T-helper 1 cell (primary cell): ENCODE data around the gene CIC.
A peak's percentile ranks its signal among the peaks of the same experiment; 100 is the strongest.

ENCODE experiments used
- DNase-seq, 5 donors: peaks; one replicate each; pipeline ENCODE4 v3.0.0-alpha.2; 2012 to 2020

Gene CIC

DNA sequence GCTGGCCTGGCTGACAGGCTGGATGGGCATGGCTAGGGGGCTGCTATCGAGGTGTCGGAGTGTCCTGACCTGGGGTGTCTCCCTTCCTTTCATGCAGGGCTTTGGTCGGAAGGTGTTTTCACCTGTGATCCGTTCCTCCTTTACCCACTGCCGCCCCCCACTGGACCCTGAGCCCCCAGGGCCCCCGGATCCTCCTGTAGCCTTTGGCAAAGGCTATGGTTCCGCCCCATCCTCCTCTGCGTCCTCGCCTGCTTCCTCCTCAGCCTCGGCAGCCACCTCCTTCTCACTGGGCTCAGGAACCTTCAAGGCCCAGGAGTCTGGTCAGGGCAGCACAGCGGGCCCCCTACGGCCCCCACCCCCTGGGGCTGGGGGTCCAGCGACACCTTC lies 21.1 kb downstream of the CIC start:
- DNase-seq: no peak

- peak in 3 of 5 donors; percentile 46 to 51 (median 49) for DNase-seq
Observed at GRCh38 chr19:42290523-42291434, 21.7 kb downstream of the CIC start.

- no peak for DNase-seq
Observed at GRCh38 chr19:42291435-42291810, 22.4 kb downstream of the CIC start.

- no peak for DNase-seq
Observed at GRCh38 chr19:42292042-42292960, 23.2 kb downstream of the CIC start.

- DNase-seq: no peak
Observed at GRCh38 chr19:42292963-42293362, 23.9 kb downstream of the CIC start.

- DNase-seq: no peak
Observed at GRCh38 chr19:42293540-42293939, 24.5 kb downstream of the CIC start.

DNA sequence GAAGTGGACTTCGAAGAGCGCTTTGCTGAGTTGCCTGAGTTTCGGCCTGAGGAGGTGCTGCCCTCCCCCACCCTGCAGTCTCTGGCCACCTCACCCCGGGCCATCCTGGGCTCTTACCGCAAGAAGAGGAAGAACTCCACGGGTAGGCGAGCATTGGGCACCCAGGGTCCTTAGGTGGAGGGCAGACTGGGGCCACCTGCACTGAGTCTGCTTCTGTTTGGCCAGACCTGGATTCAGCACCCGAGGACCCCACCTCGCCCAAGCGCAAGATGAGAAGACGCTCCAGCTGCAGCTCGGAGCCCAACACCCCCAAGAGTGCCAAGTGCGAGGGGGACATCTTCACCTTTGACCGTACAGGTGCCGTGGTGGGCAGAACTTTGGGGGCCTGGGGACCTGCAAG lies 24.9 kb downstream of the CIC start:
- DNase-seq: peak in 1 of 5 donors; percentile 11

GRCh38 chr19:42294471-42295137 lies 25.6 kb downstream of the CIC start:
- peak in 1 of 5 donors; percentile 8 for DNase-seq

GRCh38 chr19:42295342-42295741 lies 26.3 kb downstream of the CIC start:
- DNase-seq: no peak

GRCh38 chr19:42295831-42296525 lies 26.9 kb downstream of the CIC start:
- peak; percentile 66 to 87 (median 73) for DNase-seq

DNA sequence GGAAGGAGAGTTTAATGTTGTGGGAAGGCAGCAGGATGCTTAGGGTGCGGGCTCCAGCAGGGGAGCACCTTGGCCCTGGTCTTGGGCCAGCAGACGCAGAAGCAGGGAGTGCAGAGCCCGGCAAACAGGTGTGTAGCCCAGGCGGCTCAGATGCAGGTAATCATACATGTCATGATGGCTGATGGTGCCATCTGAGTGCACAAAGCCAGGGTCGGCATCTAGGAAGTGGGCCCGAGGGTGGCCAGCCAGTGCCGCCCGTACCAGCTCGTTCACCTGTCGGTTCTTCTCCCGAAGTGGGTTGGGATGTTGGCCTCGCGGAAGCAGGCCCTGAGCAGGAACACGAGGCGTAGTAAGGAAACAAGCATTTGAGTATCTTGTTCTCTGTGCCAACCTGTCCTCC lies 28.0 kb downstream of the CIC start:
- DNase-seq: no peak

DNA sequence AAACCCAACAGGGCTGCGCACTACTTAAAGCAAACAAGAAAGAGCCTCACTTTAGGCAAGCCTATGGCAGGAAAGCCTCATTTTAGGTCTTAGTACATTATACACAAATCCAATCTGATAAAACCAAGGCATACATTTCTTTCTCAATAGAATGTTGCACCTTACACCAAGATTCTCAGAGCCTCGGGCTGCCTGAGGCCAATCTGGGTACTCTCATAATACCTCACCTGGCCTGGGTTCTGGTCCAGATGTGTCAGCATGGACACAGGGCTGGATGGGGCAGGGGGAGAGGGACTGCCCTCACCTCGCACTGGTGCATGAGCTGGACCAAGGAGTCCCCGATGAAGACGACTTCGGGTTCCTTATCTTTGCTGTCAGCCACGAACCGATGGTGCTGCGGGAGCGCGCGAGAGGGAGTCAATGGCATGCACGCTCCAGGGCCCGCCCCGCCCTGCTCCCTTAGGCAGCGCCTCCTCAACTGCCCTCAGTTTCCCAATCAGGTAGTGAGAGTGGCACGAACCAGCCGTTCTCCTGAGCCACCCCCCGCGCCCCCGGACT lies 32.7 kb downstream of the CIC start, which contains the start of gene PRR19:
Gene PRR19, plus strand, starts transcription at position 487 of the 558 bp plus-strand sequence. CDS start 7,453 bp downstream, outside the sequence.
- DNase-seq: no peak

DNA sequence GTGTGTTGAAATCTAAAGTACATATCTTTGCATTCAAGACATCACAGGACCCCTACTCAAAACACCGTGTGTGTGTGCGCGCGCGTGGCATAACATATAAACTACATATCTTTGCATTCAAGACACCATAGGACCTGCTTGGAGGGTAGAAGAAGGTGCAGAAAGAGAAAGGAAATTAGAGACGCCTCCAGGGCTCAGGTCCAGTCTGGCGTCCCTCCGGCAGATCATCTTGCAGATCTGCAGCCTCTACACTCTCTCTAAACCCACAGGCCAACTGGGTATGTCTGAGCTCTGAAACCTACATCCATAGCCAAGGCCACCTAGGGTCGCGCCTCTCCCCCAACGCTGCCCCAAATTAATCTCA lies 34.0 kb downstream of the CIC start:
- no peak for DNase-seq

DNA sequence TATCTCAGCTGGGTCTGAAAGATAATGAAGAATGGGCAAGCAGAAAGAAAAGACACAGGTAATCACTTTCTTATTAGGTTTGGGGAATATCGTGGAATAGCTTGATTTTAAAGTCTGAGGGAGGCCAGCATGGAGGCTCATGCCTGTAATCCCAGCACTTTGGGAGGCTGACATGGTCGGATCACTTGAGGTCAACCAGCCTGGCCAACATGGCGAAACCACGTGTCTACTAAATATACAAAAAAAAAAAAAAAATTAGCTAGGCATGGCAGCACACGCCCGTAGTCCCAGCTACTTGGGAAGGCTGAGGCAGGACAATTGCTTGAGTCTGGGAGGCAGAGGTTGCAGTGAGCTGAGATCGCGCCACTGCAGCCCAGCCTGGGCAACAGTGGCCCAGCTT lies 34.8 kb downstream of the CIC start:
- DNase-seq: no peak

GRCh38 chr19:42306646-42307045 lies 37.6 kb downstream of the CIC start:
- DNase-seq: no peak

DNA sequence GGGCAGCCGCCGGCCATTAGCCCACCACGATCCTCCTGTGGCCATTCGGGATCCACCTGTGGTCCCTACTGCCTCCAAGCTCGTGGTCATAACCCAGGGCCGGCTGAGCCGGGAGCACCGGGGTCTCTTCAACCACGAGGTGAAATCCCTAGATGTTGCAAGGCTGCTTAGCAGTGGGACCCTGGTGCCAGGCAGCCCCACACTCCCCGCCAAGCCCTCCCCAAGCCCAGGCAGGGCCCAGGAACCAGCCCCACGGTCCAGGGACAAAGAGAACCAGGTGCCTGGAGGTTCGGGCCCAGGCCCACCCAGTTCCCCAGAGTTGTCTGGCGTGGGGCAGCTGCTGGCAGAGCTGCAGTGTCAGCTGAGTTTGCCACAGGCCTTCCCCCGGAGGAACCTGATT lies 40.6 kb downstream of the CIC start:
- no peak for DNase-seq

DNA sequence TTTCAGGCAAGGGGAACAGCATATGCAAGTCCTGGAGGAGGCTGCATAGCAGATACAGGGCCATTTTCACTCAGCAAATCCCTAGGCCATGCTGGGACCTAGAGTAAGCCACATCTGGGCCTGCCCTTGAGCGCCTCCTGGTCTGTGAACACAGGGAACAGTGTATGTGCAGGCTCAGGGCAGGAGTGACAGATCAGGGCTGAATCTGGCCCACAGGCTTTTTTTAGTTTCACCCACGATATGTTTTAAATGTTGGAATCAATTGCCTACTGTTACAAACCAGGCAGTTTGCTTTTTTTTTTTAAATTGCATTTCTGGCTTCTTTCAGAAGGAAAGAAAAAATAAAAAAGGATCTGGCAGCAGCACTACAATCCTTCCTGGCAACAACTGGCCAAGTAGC lies 42.6 kb downstream of the CIC start:
- DNase-seq: no peak

GRCh38 chr19:42312370-42312769 lies 43.3 kb downstream of the CIC start:
- DNase-seq: no peak

DNA sequence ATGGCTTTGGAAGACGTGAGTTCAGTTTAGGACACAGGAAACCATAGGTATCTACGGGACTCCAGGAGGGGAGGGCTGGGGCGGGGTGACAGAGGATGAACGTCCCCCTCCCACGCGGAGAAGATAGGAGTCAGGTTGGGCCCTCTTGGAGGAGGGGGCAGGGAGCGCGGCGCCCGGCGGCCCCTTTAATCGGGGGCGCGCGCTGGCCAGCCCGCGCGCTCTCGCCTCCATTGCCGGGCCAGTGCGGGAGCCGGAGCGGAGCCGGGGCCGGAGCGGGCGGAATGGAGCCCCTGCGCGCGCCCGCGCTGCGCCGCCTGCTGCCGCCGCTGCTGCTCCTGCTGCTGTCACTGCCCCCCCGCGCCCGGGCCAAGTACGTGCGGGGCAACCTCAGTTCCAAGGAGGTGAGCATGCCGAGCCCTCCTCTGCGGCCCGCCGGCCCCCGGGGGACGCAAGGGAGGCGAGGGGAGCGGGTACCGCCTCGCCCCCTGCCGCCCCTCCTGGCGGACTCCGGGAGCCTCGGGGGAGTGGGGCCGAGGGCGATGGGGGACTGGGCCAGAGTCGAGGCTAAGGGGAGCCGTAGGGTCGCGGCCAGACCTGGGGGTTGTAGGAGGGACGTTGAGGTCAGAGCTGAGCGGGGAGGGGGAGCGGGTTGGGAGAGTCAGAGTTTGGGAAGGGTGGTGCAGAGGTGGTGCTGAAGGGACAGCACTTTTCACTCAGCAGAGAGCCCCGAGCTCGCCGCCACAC lies 44.2 kb downstream of the CIC start, which contains the start of gene TMEM145:
Gene TMEM145, plus strand, starts transcription at position 214 of the 744 bp plus-strand sequence. Its CDS starts 68 bp downstream, at position 282.
- no peak for DNase-seq

GRCh38 chr19:42313840-42314755 lies 45.0 kb downstream of the CIC start:
- no peak for DNase-seq
